ENCODE results near the gene MRRF.

GRCh38 chr9:122244349-122244748, 20.3 kb upstream of the MRRF start:
- no peak for TF ChIP-seq POLR2AphosphoS5 (IDR thresholded peaks at IDR 0.05; ENCODE audit: low read depth, low read length)
- TF ChIP-seq POLR2A (IDR thresholded peaks at IDR 0.05; ENCODE audit: low read depth, low read length): no peak
- no peak for TF ChIP-seq TAF1 (IDR thresholded peaks at IDR 0.05; ENCODE audit: borderline replicate concordance, low read depth, low read length)

All from GM12892 (cell line).